NCI-H187 (cell line): ENCODE data around the gene KIAA1143.
A peak's percentile ranks its signal among the peaks of the same experiment; 100 is the strongest.

Source experiments
- DNase-seq, 2 experiments: peaks; one replicate each; lab custom pipeline; 2025; lab: John Stamatoyannopoulos, UW

The KIAA1143 gene

GRCh38 chr3:44761424-44762169 lies at the start of gene KIAA1143, which contains the start of gene KIF15:
Gene KIAA1143, minus strand, starts transcription at chr3:44761619. Its CDS starts 17 bp downstream, at chr3:44761602.
Gene KIF15, plus strand, starts transcription at chr3:44761794. Its CDS starts 72 bp downstream, at chr3:44761866.
- DNase-seq: peak; percentile 84 to 85

DNA sequence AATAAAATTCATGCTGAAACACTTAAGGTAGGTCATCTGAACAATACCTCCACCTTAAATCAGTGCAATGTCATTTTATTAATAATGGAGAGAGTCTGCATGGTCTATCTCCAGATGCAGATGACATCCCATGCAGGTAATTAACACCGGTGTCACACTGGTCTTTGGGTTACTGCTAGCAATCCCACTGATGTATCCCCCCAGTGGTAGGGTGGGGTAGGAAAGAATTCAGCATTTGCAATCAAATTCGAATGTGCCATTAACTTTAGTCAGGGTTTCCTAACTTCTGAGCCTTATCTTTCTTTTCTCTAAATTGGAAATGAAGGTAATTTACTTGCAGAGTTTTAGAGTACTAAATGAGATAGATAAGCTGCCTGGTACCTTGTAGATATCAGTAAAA lies 44.5 kb upstream of the KIAA1143 start:
- no peak for DNase-seq

DNA sequence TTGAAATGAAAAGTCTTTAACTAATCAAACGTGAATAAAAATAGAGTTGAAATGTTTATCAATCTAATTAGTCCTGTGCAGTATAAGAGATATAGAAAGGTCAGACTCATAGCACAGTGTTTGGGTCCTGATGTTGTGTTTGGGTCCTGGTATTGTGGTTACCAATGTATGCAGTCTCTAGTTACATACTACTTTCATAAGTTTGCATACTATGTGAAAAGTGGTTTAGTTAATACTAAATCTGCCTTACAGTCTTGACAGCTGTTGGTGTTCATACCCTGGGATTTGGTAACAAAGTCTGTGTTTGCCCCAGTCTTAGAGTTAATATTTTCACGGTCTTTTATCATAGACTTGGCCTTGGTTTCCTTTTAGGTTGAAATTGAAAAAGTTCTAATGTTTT lies 41.9 kb upstream of the KIAA1143 start:
- no peak for DNase-seq

DNA sequence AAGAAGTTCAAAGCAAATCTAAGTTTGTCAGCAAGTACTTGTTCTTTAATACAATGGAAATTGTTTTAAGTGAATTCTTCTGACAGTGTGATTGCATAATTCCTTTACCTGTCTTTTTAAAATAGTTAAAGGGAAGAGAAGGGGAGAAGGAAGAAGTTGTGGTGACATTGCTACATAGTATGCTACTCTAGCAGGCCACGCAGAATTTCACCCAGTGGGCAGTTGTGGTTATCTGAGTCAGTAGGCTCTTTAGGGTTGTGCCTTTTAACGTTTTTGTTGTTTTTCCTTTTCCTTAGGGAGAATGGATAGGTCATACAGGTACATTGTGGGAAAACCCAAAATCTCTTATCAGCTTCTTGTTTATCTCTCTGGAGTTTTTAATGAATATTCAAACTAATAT lies 40.6 kb upstream of the KIAA1143 start:
- DNase-seq: no peak

- DNase-seq: no peak
Measured at GRCh38 chr3:44795197-44795596, 33.8 kb upstream of the KIAA1143 start.

GRCh38 chr3:44782891-44783290 lies 21.5 kb upstream of the KIAA1143 start:
- DNase-seq: no peak

DNA sequence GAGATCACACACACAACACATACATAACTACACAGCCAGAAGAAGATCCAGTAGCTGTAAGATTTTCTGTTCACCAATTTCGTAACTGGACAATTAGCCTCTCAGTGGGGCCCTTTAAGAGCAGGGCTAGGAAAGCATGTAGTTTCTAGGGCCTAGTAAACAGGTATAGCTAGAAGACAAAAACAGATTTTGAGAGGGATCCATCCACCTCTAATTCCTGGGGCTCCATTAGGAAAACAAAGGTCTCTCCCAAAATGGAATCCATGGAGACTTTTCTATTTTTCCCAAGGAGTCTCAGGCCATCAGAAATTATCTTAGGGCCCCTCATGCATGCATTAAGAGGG lies 10.7 kb upstream of the KIAA1143 start:
- no peak for DNase-seq

DNA sequence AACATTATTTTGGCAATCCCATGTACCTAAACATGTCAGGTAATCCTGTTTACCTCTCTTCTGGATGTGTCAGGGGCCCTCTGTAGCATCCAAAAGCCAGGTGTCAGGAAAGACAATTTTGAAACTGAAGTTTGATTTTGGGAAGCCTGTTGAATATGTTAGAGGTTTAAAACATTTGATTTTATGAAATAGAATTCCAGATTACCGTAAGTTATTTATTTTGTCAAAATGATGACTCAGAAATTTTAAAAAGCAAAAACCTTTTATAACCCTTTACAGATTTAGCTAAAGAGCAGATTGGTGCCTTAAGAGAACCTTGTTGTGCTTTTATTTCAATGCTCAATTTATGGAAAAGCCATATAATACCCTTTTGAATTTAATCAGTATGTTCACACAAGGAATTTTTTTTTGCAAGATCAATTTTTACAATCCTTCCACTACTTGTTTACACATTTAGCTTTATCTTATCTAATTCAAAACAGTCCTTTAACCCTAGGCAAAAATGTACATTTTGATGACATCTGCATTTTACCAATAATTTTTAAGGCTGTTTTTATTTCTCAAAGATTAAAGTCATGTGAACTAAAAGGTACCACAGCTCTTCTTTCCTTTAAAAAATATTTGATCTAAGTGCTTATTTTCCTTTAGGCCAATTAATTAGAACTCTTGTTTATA lies 10.1 kb upstream of the KIAA1143 start:
- DNase-seq: no peak

DNA sequence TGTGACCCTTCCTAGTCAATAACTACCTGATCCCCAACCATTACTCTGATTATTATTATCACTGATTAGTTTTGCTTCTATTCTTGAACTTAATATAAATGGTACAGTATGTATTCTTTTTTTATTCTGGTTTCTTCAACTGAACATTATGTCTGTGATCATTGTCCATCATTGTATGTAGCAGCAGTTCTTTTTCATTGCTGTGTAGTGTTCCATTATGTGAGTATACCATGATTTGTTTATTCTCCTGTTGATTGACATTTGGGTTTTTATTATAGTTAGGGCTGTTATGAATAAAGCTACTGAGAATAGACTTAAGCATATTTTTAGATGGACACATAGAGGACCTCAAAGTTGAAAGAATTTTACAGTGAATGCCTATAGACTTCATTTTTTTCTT lies 2.8 kb upstream of the KIAA1143 start:
- DNase-seq: no peak

- no peak for DNase-seq
Measured at GRCh38 chr3:44762690-44763089, 1.3 kb upstream of the KIAA1143 start.

DNA sequence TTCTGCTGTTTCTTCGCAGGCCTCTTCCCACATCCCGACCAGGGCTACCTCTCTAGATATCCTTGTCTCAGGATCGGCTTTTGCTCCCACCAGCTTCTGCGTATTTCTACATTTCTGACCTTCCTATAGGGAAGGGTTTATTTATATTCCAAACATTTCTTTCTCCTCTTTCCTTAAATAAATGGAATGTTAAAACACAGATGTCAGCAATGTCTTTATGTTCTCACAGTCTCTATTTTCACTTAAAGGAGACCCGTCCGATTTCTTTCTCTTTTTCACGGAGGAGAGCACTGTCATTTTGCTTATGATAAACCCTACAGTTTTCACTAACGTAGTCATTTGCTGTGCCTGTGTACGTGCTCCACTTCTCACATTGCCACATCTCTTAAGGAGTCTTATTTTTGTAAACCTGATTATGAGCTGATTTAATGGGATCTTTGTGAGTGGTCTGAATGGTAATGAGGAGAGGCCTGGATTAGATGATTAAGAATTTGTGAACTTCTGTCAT lies 805 bp upstream of the KIAA1143 start:
- DNase-seq: no peak

DNA sequence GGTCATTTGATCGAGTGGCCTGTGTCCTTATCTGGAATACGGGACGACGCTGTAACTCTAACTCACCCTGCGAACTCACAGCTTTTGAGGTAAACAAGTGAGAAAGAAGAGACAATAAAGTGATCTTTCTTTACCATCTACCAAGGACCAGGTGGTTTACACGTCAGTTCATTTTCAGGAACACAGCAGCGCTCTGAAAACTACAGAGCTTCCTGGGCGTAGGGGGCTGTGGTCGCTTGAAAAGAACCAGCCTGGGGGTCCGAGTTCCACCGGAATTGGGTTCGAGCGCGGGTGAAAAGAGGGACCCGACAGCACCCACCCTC lies 357 bp downstream of the KIAA1143 start:
- DNase-seq: no peak

GRCh38 chr3:44734646-44735168 lies 26.7 kb downstream of the KIAA1143 start:
- DNase-seq: no peak

DNA sequence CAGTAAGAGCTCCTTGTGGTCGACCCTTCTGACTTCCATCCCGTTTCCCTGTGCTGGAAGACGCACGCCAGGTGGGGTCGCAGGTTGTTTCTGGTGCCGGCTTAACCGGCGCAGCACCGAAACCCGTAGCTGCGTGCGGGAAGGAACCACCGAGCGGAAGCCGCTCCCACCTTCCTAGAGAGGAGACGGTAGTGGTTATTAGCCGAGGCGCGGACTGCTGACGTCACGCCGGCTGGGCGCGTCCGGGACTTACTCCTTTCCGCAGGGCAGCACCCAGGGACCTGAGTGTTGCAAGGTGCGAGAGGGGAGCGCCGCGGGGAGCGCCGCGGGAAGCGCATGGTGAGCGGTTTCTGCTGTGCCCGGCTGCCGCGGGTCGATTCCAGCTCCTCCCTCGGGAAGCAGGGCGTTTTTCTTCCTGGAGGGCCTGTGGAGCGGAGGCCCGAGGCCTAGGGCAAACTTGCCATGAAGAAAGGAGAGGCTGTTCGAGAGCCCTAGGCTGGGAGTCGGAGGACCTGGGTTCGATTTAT lies 32.0 kb downstream of the KIAA1143 start, which contains the start of gene ZNF501:
TSS of gene ZNF501 (plus strand) at position 252 of the 527 bp plus-strand sequence. CDS start 4,787 bp downstream, outside the sequence.
- DNase-seq: peak; percentile 67 to 75

DNA sequence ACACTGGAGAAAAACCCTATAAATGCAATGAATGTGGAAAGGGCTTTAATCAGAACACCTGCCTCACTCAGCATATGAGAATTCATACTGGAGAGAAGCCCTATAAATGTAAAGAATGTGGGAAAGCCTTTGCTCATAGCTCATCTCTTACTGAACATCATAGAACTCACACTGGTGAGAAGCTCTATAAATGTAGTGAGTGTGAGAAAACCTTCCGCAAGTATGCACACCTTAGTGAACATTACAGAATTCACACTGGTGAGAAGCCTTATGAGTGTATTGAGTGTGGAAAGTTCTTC lies 39.4 kb downstream of the KIAA1143 start:
- no peak for DNase-seq

DNA sequence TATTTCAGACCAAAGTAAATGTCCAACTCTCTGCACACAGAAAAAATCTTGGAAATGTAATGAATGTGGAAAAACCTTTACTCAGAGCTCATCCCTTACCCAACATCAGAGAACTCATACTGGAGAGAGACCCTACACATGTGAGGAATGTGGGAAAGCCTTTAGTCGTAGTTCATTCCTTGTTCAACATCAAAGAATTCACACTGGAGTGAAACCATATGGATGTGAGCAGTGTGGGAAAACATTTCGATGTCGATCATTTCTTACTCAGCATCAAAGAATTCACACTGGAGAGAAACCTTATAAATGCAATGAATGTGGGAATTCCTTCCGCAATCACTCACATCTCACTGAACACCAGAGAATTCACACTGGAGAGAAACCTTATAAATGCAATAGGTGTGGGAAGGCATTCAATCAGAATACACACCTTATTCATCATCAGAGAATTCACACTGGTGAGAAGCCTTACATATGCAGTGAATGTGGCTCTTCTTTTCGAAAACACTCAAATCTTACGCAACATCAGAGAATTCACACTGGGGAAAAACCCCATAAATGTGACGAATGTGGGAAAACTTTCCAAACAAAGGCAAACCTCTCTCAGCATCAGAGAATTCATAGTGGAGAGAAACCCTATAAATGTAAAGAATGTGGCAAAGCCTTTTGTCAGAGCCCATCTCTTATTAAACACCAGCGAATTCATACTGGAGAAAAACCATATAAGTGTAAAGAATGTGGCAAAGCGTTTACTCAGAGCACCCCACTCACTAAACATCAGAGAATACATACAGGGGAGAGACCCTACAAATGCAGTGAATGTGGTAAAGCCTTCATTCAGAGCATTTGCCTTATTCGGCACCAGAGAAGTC lies 40.0 kb downstream of the KIAA1143 start:
- no peak for DNase-seq

GRCh38 chr3:44712455-44713075 lies 48.9 kb downstream of the KIAA1143 start, which contains the start of gene ZNF502:
Gene ZNF502, plus strand, starts transcription at chr3:44712660. Its CDS starts 7,602 bp downstream, at chr3:44720262.
- peak in 1 of 2 experiments; percentile 8 for DNase-seq
